Activated CD4-positive, alpha-beta memory T cell treated with anti-CD3 and anti-CD28 coated beads for 36 hours (primary cell): ENCODE results near the gene VSTM5. TPM values are rescaled to one million over a fixed set of nuclear protein-coding genes. Genes with fewer than 3 reads are reported as not detected.

Experiments
- CTCF ChIA-PET: fragments of 350-600 bp; sonication (Branson Sonifier 250); formaldehyde crosslinking; loops from one replicate; lab custom pipeline; 2021; ENCODE audit warnings: antibody characterized with exemption, inconsistent platforms; lab: Charles Lee
- POLR2A ChIA-PET: fragments of 350-600 bp; sonication (Branson Sonifier 250); formaldehyde crosslinking; loops from one replicate; lab custom pipeline; 2021; ENCODE audit warnings: antibody characterized with exemption; lab: Charles Lee
- DNase-seq: peaks from one replicate; pipeline ENCODE4 v3.0.0-alpha.2; 2020
- H3K27ac Mint-ChIP-seq: one replicate; pipeline ENCODE4 v1.8.0; 2021; ENCODE audit warnings: mixed read lengths
- H3K27me3 Mint-ChIP-seq: one replicate; pipeline ENCODE4 v1.8.0; 2021; ENCODE audit warnings: mixed read lengths
- H3K36me3 Mint-ChIP-seq: one replicate; pipeline ENCODE4 v1.8.0; 2021; ENCODE audit warnings: mixed read lengths
- H3K4me1 Mint-ChIP-seq: one replicate; pipeline ENCODE4 v1.8.0; 2021; ENCODE audit warnings: low read depth, mixed read lengths
- H3K4me3 Mint-ChIP-seq: one replicate; pipeline ENCODE4 v1.8.0; 2021; ENCODE audit warnings: mild to moderate bottlenecking, mixed read lengths
- H3K9me3 Mint-ChIP-seq: one replicate; pipeline ENCODE4 v1.8.0; 2021; ENCODE audit warnings: mixed read lengths
- intact Hi-C: fragments of 100-400 bp; cut with micrococcal nuclease; formaldehyde crosslinking; loops from one replicate; pipeline ENCODE4 v1.15.1; 2023
- total RNA-seq, 2 experiments: library from RNA; stranded (reverse); gene quantifications; one replicate each; pipeline ENCODE4 v1.2.3, GENCODE V29; 2021

Gene VSTM5
- total RNA-seq, 2 experiments from 2014 or later, result not detected

GRCh38 chr11:93814966-93815633 lies 35.3 kb downstream of the VSTM5 start:
- ChIA-PET POLR2A (no interaction called here), CTCF (no interaction called here)
- Mint-ChIP-seq H3K36me3 (peaks cover 35% of the 10 kb centered on the region), H3K4me1 (no peaks in the 10 kb centered on the region), H3K9me3 (no peaks in the 10 kb centered on the region), H3K27me3 (no peaks in the 10 kb centered on the region), H3K4me3 (no peak overlapping the region), H3K27ac (no peak overlapping the region)
- DNase-seq, result no peak
- intact Hi-C loops, result no loop called here

DNA sequence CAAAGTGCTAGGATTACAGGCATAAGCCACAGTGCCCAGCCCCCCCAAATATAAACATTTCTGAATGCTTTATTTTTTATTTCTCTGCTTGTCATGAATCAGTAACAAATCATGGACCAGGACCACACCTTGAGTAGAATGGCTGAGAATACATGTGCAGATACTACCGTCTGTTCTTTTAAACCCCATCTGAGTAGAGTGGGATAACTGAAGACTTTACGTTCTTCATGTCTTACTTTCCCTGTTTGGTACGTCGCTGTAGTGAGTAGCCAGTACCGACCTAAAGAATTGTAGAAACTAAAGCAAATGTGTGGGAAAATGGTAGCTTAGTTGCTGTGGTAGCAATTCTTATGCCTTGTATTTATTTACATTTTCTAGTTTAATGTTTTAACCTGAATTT lies 36.4 kb downstream of the VSTM5 start:
- H3K9me3 Mint-ChIP-seq, result no peaks in the 10 kb centered on the region
- intact Hi-C loops, result no loop called here
- no peak for DNase-seq

DNA sequence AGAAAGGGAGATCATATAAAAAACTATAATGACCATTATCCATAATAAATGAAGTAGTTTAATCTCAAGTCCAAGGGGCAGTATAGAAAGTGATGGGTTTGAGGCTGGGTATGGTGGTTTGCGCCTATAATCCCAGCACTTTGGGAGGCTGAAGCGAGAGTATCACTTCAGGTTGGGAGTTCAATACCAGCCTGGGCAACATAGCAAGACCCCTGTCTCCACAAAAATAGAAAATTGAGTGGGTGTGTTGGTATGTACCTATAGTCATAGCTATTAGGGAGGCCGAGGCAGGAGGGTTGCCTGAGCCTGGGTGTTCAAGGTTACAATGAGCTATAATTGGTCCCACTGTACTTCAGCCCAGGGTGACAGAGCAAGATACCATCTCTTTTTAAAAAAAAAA lies 42.4 kb downstream of the VSTM5 start:
- DNase-seq, result no peak
- ChIA-PET POLR2A (interaction anchor here (0.6 kb wide), 1 partner anchor 11 kb away, joined by 4 read pairs; no protein-coding TSS in a partner anchor), CTCF (no interaction called here)
- Mint-ChIP-seq H3K4me1 (no peaks in the 10 kb centered on the region), H3K4me3 (no peak overlapping the region), H3K27me3 (no peaks in the 10 kb centered on the region), H3K9me3 (no peaks in the 10 kb centered on the region), H3K27ac (no peak overlapping the region), H3K36me3 (peaks cover 34% of the 10 kb centered on the region)
- intact Hi-C loops, result no loop called here

More for the DNA sequence above, 36.4 kb downstream of the VSTM5 start:
- ChIA-PET POLR2A (no interaction called here), CTCF (no interaction called here)
- H3K4me1 Mint-ChIP-seq, result no peaks in the 10 kb centered on the region
- H3K4me3 Mint-ChIP-seq, result no peak overlapping the region
- H3K27ac Mint-ChIP-seq, result no peak overlapping the region
- H3K27me3 Mint-ChIP-seq, result no peaks in the 10 kb centered on the region
- peaks cover 35% of the 10 kb centered on the region for H3K36me3 Mint-ChIP-seq

GRCh38 chr11:93804879-93805278 lies 45.5 kb downstream of the VSTM5 start:
- no peak for DNase-seq
- CTCF ChIA-PET, result no interaction called here
- intact Hi-C loops, result no loop called here
- H3K36me3 Mint-ChIP-seq, result peaks cover 23% of the 10 kb centered on the region
- no peaks in the 10 kb centered on the region for H3K27me3 Mint-ChIP-seq
- POLR2A ChIA-PET, result no interaction called here
- no peaks in the 10 kb centered on the region for H3K9me3 Mint-ChIP-seq
- H3K4me1 Mint-ChIP-seq, result no peaks in the 10 kb centered on the region
- no peak overlapping the region for H3K27ac Mint-ChIP-seq
- H3K4me3 Mint-ChIP-seq, result no peak overlapping the region

DNA sequence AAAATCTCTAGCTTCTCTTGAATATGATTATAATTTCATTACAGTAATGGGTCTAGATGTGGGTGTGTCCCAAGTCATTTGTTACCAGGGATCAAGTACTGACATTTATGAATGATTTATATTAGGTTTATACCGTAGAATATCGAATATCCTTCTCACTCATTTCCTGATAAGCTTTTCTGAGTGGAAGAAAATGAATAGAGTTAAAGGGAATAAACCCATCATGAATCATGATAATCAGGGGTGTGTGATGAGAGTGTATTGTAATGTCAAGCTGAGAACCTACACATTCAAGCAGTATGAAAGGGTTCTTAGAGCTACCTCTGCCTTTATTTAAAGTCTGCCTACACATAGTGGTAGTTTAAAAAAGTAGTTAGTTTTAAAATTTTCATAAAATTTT lies 49.1 kb downstream of the VSTM5 start:
- Mint-ChIP-seq H3K36me3 (peaks cover 30% of the 10 kb centered on the region), H3K27me3 (no peaks in the 10 kb centered on the region)
- POLR2A ChIA-PET, result interaction anchor here (0.9 kb wide), 1 partner anchor 18 kb away, joined by 3 read pairs; the partner anchor contains the start of gene MED17

GRCh38 chr11:93796441-93797231 lies 53.8 kb downstream of the VSTM5 start:
- ChIA-PET CTCF (interaction anchor here (0.7 kb wide), 1 partner anchor 81 kb away, joined by 3 read pairs; no protein-coding TSS in a partner anchor), POLR2A (interaction anchor here (0.5 kb wide), 1 partner anchor 11 kb away, joined by 4 read pairs; no protein-coding TSS in a partner anchor)
- no peaks in the 10 kb centered on the region for H3K27me3 Mint-ChIP-seq
- no peak overlapping the region for H3K4me3 Mint-ChIP-seq
- DNase-seq, result no peak
- H3K27ac Mint-ChIP-seq, result peak overlapping the region; percentile 49
- intact Hi-C loops, result no loop called here
- H3K9me3 Mint-ChIP-seq, result no peaks in the 10 kb centered on the region
- H3K4me1 Mint-ChIP-seq, result peaks cover 2% of the 10 kb centered on the region
- peaks cover 47% of the 10 kb centered on the region for H3K36me3 Mint-ChIP-seq

More for the DNA sequence above, 49.1 kb downstream of the VSTM5 start:
- DNase-seq, result no peak
- Mint-ChIP-seq H3K4me3 (no peak overlapping the region), H3K4me1 (no peaks in the 10 kb centered on the region), H3K9me3 (no peaks in the 10 kb centered on the region), H3K27ac (no peak overlapping the region)
- CTCF ChIA-PET, result no interaction called here
- intact Hi-C loops, result no loop called here

DNA sequence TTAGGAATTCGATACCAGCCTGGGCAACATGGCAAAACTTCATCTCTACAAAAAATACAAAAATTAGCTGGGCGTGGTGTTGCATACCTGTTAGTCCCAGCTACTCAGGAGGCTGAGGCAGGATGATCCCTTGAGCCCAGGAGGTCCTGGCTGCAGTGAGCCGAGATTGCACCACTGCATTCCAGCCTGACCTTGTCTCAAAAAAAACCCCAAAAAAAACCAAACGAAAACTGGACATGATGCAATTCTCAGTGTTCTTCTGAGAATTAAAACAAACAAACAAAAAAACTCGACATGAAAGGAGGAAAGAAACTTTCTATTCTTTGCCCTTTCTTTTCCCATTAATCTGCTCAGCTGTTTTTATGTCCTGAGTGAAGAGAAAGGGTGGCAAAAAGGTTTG lies 58.9 kb downstream of the VSTM5 start:
- H3K27ac Mint-ChIP-seq, result no peak overlapping the region
- H3K36me3 Mint-ChIP-seq, result peaks cover 48% of the 10 kb centered on the region
- H3K4me3 Mint-ChIP-seq, result no peak overlapping the region
- no peak for DNase-seq
- peaks cover 21% of the 10 kb centered on the region for H3K4me1 Mint-ChIP-seq
- CTCF ChIA-PET, result no interaction called here
- no peaks in the 10 kb centered on the region for H3K9me3 Mint-ChIP-seq
- POLR2A ChIA-PET, result interaction anchor here (1.5 kb wide), 1 partner anchor 19 kb away, joined by 3 read pairs; no protein-coding TSS in a partner anchor
- intact Hi-C loops, result no loop called here
- H3K27me3 Mint-ChIP-seq, result no peaks in the 10 kb centered on the region

DNA sequence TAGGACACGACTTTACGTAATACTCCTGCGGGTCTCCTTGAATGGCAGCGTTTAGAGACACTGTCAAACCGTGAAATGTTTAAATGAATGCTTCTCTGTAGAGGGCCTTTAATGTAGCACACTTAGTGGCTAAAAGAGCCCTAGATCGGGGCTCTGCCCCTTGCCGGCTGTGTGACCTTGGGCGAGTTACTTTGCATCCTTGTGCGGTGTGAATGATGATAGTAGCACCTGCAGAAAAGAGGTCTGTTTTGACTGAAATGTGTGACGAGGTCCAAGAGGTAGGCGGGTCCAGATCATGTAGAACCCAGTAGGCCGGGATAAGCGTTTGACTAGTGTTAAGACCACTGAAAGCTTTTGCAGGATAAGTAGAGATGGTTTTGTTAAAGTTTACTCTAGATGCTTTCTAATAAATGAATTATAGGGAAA lies 65.5 kb downstream of the VSTM5 start:
- CTCF ChIA-PET, result no interaction called here
- POLR2A ChIA-PET, result interaction anchor here (4.4 kb wide), 1 partner anchor 46 kb away, joined by 126 read pairs; the partner anchor contains the start of genes C11orf54 and TAF1D
- H3K27ac Mint-ChIP-seq, result peak overlapping the region; percentile 93
- no peaks in the 10 kb centered on the region for H3K27me3 Mint-ChIP-seq
- H3K36me3 Mint-ChIP-seq, result peaks cover 24% of the 10 kb centered on the region
- no peaks in the 10 kb centered on the region for H3K9me3 Mint-ChIP-seq
- peak; percentile 61 for DNase-seq
- intact Hi-C loops, result loop anchor here (1.0 to 5.0 kb wide), 6 partner anchors 44 to 708 kb away; partner anchors contain the start of genes ANKRD49, C11orf54, CEP295 and MRE11
- peak overlapping the region; percentile 94 for H3K4me3 Mint-ChIP-seq
- H3K4me1 Mint-ChIP-seq, result peaks cover 43% of the 10 kb centered on the region

DNA sequence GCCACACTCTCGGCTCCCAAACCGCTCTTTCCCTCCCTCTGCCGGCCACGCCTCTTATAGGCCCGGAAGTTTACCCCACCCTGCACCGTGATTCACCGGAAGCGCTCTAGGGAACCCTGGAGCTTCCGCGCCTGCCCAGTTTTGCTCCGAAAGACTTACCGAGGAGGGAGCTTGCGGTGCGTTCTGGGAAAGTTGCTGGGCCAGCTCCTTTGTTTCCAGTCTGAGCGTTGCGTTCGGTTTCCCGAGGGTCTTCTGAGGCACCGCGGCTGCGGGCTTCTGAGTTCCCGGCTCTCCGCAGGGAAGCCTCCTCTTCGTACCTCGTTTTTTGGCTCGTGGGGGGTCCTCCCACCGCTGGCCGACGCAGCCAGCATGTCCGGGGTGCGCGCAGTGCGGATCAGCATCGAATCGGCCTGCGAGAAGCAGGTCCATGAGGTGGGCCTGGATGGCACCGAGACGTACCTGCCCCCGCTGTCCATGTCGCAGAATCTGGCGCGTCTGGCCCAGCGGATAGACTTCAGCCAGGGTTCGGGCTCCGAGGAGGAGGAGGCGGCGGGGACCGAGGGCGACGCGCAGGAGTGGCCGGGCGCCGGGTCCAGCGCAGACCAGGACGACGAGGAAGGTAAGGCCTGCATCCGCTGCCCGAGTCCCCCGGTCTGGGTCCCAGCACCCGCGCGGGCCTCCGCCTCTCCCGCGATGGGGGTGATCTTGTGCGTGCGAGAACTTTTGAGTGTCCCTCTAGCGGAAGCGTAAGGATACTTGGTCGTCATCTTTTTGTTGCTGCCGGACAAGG lies 66.1 kb downstream of the VSTM5 start, which contains the start of gene MED17:
TSS of gene MED17 (plus strand) at position 138 of the 790 bp plus-strand sequence. CDS start at position 370, 232 bp downstream.
- H3K27ac Mint-ChIP-seq, result peak within 1 kb of the TSS; percentile 93
- H3K36me3 Mint-ChIP-seq, result peaks cover 20% of the 10 kb centered on the region
- H3K27me3 Mint-ChIP-seq, result no peaks in the 10 kb centered on the region
- ChIA-PET CTCF (interaction anchor here (0.5 to 2.4 kb wide), 10 partner anchors 9 to 1467 kb away, joined by 3 to 40 read pairs (median 3); partner anchors contain the start of genes C11orf54 and TAF1D), POLR2A (interaction anchor here (0.6 to 4.4 kb wide), 9 partner anchors 12 to 710 kb away, joined by 3 to 126 read pairs (median 4); partner anchors contain the start of genes C11orf54, CEP295, PANX1 and SLC36A4)
- intact Hi-C loops, result loop anchor here (1.0 kb wide), 5 partner anchors 43 to 709 kb away; partner anchors contain the start of genes ANKRD49, C11orf54, CEP295 and MRE11
- H3K9me3 Mint-ChIP-seq, result no peaks in the 10 kb centered on the region
- peak; percentile 95 for DNase-seq
- peaks cover 43% of the 10 kb centered on the region for H3K4me1 Mint-ChIP-seq
- H3K4me3 Mint-ChIP-seq, result peak within 1 kb of the TSS; percentile 94

- DNase-seq, result no peak
- peak overlapping the region; percentile 94 for H3K4me3 Mint-ChIP-seq
- peak overlapping the region; percentile 93 for H3K27ac Mint-ChIP-seq
- peaks cover 18% of the 10 kb centered on the region for H3K36me3 Mint-ChIP-seq
- no peaks in the 10 kb centered on the region for H3K27me3 Mint-ChIP-seq
- intact Hi-C loops, result loop anchor here (1.0 kb wide), 5 partner anchors 42 to 710 kb away; partner anchors contain the start of genes ANKRD49, C11orf54, CEP295 and MRE11
- peaks cover 41% of the 10 kb centered on the region for H3K4me1 Mint-ChIP-seq
- H3K9me3 Mint-ChIP-seq, result peaks cover 1% of the 10 kb centered on the region
- CTCF ChIA-PET, result interaction anchor here (0.7 to 2.4 kb wide), 9 partner anchors 8 to 549 kb away, joined by 3 to 40 read pairs (median 3); partner anchors contain the start of genes C11orf54 and TAF1D
- POLR2A ChIA-PET, result interaction anchor here (0.6 to 4.4 kb wide), 9 partner anchors 12 to 710 kb away, joined by 3 to 126 read pairs (median 4); partner anchors contain the start of genes C11orf54, CEP295, PANX1 and SLC36A4
Measured at GRCh38 chr11:93783765-93784144, 66.7 kb downstream of the VSTM5 start.

DNA sequence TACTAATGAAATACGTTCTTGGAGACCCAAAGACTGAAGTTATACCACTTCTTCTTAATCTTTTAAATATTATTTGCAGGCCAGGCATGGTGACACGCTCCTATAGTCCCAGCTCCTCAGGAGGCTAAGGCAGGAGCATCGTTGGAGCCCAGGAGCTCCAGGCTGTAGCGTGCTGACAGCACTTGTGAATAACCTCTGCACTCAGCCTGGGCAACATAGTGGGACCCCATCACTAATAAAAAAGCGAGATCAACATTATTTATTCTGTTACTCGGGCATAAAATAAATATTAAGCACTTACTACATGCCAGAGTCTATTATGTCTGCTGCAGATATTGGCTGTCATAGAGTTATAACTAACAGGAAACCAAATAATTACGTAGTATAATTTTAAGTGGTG lies 67.1 kb downstream of the VSTM5 start:
- Mint-ChIP-seq H3K27me3 (no peaks in the 10 kb centered on the region), H3K36me3 (peaks cover 16% of the 10 kb centered on the region)

More for the DNA sequence above, 67.1 kb downstream of the VSTM5 start:
- intact Hi-C loops, result no loop called here
- peaks cover 4% of the 10 kb centered on the region for H3K9me3 Mint-ChIP-seq
- peak overlapping the region; percentile 93 for H3K27ac Mint-ChIP-seq
- POLR2A ChIA-PET, result interaction anchor here (0.6 to 4.4 kb wide), 8 partner anchors 11 to 711 kb away, joined by 3 to 126 read pairs (median 4); partner anchors contain the start of genes C11orf54, CEP295, PANX1 and SLC36A4
- peaks cover 39% of the 10 kb centered on the region for H3K4me1 Mint-ChIP-seq
- CTCF ChIA-PET, result interaction anchor here (0.9 to 2.4 kb wide), 6 partner anchors 8 to 108 kb away, joined by 3 to 40 read pairs (median 4); partner anchors contain the start of genes C11orf54 and TAF1D
- DNase-seq, result no peak
- peak overlapping the region; percentile 94 for H3K4me3 Mint-ChIP-seq
